BLaER1 treated with 17β-estradiol and CSF1 and Interleukin-3, amounts not matched to agents 10 nM and 100 nM (cell line): ENCODE measurements around the gene ACTR5.

ENCODE experiments used
- H3K27ac ChIP-seq, 11 experiments: shearing (Covaris generic); formaldehyde crosslinking; 2 replicates each; pipeline ENCODE4 v1.8.1; 2022
- H3K27me3 ChIP-seq, 11 experiments: shearing (Covaris generic); formaldehyde crosslinking; 2 replicates each; pipeline ENCODE4 v1.8.1; 2022
- H3K36me3 ChIP-seq, 11 experiments: shearing (Covaris generic); formaldehyde crosslinking; 2 replicates each; pipeline ENCODE4 v1.8.1; 2022
- H3K4me1 ChIP-seq, 10 experiments: shearing (Covaris generic); formaldehyde crosslinking; 2 replicates each; pipeline ENCODE4 v1.8.1; 2022
- H3K4me2 ChIP-seq, 11 experiments: shearing (Covaris generic); formaldehyde crosslinking; 2 replicates each; pipeline ENCODE4 v1.8.1; 2022
- H3K4me3 ChIP-seq, 10 experiments: shearing (Covaris generic); formaldehyde crosslinking; 2 replicates each; pipeline ENCODE4 v1.8.1; 2022
- H3K9ac ChIP-seq, 11 experiments: shearing (Covaris generic); formaldehyde crosslinking; 2 replicates each; pipeline ENCODE4 v1.8.1; 2022
- H3K9me3 ChIP-seq, 11 experiments: shearing (Covaris generic); formaldehyde crosslinking; replicated peaks in 1 of 11; 2 replicates each; pipeline ENCODE4 v1.8.1; 2022
- H4K20me1 ChIP-seq, 11 experiments: shearing (Covaris generic); formaldehyde crosslinking; 2 replicates each; pipeline ENCODE4 v1.8.1; 2022
- Cebpa-rat ChIP-seq, 11 experiments: shearing (Covaris generic); IDR thresholded peaks; 2 replicates each; pipeline ENCODE4 v1.8.1; 2022

Gene ACTR5

DNA sequence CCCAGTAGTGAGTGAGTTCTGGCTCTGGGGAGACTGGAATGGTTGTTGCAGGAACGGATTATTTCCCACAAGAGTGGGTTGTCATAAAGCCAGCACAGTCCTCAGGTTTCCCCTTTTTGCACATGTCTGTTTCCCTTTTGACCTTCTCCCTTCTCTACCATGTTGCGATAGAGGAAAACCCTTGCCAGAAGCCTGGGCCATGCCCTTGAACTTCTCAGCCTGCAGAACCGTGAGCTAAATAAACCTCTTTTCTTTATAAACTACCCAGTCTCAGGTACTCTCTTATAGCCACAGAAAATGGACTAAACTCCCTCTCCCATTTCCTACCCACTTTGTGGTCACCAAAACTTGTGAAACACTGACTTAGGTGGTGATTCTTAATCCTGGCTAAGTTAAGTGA lies 50.0 kb downstream of the ACTR5 start:
- no peak overlapping the region for H3K4me3 ChIP-seq
- H4K20me1 ChIP-seq = no peaks in the 10 kb centered on the region
- H3K9ac ChIP-seq = no peak overlapping the region
- H3K27me3 ChIP-seq = no peaks in the 10 kb centered on the region
- peaks cover 0 to 10% (median 0%) of the 10 kb centered on the region in 11 experiments; a peak in 3 of 22 replicates for H3K9me3 ChIP-seq
- H3K4me2 ChIP-seq = peak overlapping the region in 1 of 11 experiments; percentile 4; a peak in 1 of 22 replicates
- H3K27ac ChIP-seq = no peak overlapping the region
- H3K4me1 ChIP-seq = peaks cover 0 to 16% (median 9%) of the 10 kb centered on the region in 10 experiments; a peak in 14 of 20 replicates
- H3K36me3 ChIP-seq = no peaks in the 10 kb centered on the region
- no peak for TF ChIP-seq Cebpa-rat (IDR thresholded peaks at IDR 0.05)

DNA sequence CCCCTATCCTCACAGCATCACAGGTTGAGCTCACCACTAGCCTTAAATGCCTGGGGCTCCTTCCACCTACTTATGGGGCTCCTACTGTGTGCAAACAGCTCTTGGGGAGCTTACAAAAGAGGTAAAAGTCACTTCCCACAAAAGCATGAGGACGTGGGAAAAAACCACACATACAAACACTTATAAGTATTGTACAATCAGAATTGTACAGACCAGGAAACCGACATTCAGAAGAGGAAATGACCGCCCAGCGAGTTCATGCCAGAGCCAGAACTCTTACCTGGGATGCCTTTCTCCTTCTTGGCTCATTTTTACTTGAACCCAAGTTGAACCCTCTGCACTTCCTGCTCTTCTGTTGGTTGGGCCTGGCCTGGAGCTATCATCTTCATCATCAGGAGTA lies 50.9 kb downstream of the ACTR5 start:
- no peak overlapping the region for H3K4me3 ChIP-seq
- no peaks in the 10 kb centered on the region for H3K36me3 ChIP-seq
- no peak overlapping the region for H3K27ac ChIP-seq
- TF ChIP-seq Cebpa-rat (IDR thresholded peaks at IDR 0.05) = no peak
- no peak overlapping the region for H3K9ac ChIP-seq
- peaks cover 0 to 10% (median 0%) of the 10 kb centered on the region in 11 experiments; a peak in 3 of 22 replicates for H3K9me3 ChIP-seq
- no peaks in the 10 kb centered on the region for H4K20me1 ChIP-seq
- no peaks in the 10 kb centered on the region for H3K27me3 ChIP-seq
- H3K4me2 ChIP-seq = peak overlapping the region in 6 of 11 experiments; percentile 1 to 30 (median 16); a peak in 6 of 22 replicates
- H3K4me1 ChIP-seq = peaks cover 0 to 21% (median 11%) of the 10 kb centered on the region in 10 experiments; a peak in 17 of 20 replicates

DNA sequence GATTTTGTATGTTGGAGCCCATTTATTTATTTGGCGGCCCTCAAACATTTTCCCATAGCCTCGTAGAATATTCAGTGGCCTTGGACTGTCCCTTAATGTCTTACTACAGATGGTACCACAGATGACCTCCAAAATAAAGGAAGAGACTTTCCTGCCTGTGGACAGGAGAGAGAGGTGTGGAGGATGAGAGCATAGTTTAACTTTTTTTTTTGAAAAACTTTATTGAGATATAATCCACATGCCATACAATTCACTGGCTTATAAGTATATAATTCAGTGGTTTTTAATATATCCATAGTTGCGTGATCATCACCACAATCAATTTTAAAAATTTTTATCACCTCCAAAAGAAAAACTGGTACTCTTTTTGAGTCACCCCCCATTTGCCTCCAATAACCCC lies 52.6 kb downstream of the ACTR5 start:
- Histone ChIP-seq H3K27me3 (no peaks in the 10 kb centered on the region), H3K9me3 (peaks cover 0 to 10% (median 0%) of the 10 kb centered on the region in 11 experiments; a peak in 3 of 22 replicates), H4K20me1 (0 out of 22 replicates have a peak, but pooled peaks cover 0 to 2% (median 0%) of the 10 kb centered on the region in 11 experiments), H3K36me3 (no peaks in the 10 kb centered on the region), H3K4me1 (peaks cover 10 to 36% (median 25%) of the 10 kb centered on the region in 10 experiments), H3K4me3 (no peak overlapping the region), H3K4me2 (no peak overlapping the region), H3K9ac (no peak overlapping the region), H3K27ac (no peak overlapping the region)
- TF ChIP-seq Cebpa-rat (IDR thresholded peaks at IDR 0.05) = no peak

DNA sequence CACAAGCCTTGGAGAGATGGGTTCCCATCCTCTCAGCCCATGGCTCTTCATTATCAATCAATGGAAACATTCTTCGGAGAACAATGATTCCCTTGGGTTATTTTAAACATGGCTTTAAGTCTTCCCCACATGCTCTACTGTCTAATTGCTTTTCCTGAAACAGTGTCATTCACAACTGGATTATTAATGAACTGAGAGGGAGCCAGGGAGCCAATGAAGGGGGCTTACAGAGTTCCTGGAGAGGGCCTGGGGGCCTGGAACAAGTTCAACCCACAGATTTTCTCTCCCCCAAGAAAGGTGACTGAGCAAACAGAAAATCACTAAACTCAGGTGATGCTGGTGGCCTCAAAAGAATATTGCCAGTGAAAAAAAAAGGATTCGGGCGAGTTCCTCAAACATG lies 56.0 kb downstream of the ACTR5 start:
- Histone ChIP-seq H3K36me3 (no peaks in the 10 kb centered on the region), H4K20me1 (peaks cover 0 to 14% (median 0%) of the 10 kb centered on the region in 11 experiments; a peak in 5 of 22 replicates), H3K4me3 (no peak overlapping the region), H3K27me3 (peaks cover 0 to 9% (median 0%) of the 10 kb centered on the region in 11 experiments; a peak in 2 of 22 replicates), H3K9me3 (no peaks in the 10 kb centered on the region), H3K4me2 (peak overlapping the region in 10 of 11 experiments; percentile 94 to 100 (median 100); a peak in 21 of 22 replicates), H3K27ac (peak overlapping the region in 10 of 11 experiments; percentile 66 to 93 (median 87); a peak in 19 of 22 replicates), H3K9ac (peak overlapping the region in 10 of 11 experiments; percentile 30 to 85 (median 79); a peak in 18 of 22 replicates), H3K4me1 (peaks cover 23 to 56% (median 51%) of the 10 kb centered on the region in 10 experiments)
- no peak for TF ChIP-seq Cebpa-rat (IDR thresholded peaks at IDR 0.05)

DNA sequence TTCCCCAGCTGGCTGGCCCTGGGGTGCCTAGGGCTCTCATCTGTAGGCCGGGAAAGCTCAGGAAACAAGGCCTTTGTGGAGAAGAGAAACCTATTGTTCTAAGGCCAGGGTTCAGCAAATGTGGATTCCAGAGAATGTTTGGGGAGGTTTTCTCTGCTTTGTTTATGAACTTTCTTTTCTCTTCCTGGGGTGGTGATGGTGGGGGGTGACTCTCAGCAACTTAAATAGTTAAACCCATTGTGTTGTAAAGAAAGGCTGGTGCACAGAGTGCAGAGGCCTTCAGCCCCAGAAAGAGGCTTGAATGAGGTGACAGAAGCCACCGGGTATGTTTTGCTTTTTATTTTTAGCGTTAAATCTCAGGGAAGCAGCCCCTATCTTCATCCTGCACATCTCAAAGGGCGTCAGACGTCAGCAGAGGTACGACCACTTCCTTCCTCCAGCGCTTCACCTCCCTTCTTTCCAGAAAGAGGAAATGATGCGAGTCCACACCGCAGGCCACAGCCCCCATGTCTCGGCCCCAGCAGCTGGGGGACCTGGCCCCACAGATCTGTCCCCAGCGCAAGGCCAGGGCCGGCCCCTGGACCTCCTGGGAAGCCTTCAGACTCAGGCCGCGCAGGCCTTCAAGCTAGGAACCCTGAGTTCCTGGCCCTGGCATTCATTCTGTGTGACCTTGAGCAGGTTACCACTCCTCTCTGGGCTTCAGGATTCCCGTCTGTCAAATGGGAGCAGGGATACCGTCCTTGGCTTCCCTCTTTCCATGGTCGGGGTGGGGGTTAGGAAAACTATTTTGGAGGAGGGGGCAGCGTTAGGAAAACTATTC lies 56.6 kb downstream of the ACTR5 start:
- Histone ChIP-seq H3K4me1 (peaks cover 26 to 60% (median 54%) of the 10 kb centered on the region in 10 experiments), H4K20me1 (peaks cover 0 to 14% (median 0%) of the 10 kb centered on the region in 11 experiments; a peak in 5 of 22 replicates), H3K4me2 (peak overlapping the region; percentile 94 to 100 (median 99)), H3K27ac (peak overlapping the region; percentile 47 to 93 (median 87); a peak in 21 of 22 replicates), H3K27me3 (peaks cover 0 to 9% (median 0%) of the 10 kb centered on the region in 11 experiments; a peak in 2 of 22 replicates), H3K4me3 (peak overlapping the region; percentile 73 to 84 (median 76)), H3K9ac (peak overlapping the region; percentile 71 to 85 (median 79)), H3K9me3 (no peaks in the 10 kb centered on the region), H3K36me3 (no peaks in the 10 kb centered on the region)
- no peak for TF ChIP-seq Cebpa-rat (IDR thresholded peaks at IDR 0.05)

DNA sequence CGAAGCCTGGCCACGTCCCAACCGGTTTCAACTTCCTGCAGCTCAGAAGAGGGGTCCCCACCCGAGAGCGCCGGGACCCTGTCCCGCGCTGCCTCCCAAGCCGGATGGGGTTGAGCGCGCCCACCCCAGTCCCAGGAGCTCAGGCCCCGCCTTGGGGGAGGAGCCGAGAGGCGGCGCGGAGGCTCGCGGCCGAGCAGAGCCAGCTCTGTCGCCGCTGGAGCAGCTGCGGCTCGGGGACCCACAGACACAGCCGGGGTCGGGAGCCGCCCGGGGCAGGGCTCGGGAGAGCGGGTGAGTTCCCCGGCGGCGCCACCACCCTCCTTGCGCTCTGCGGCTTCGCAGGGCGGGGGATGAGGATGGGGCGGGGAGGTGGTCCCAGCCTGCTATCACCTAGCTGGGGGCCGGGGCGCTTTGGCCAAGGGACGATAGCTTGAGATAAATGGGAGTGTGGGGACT lies 57.3 kb downstream of the ACTR5 start, which contains the start of gene PPP1R16B:
TSS of gene PPP1R16B (plus strand) at position 196 of the 456 bp plus-strand sequence. CDS start 30,229 bp downstream, outside the sequence.
- Histone ChIP-seq H3K4me1 (peaks cover 30 to 67% (median 60%) of the 10 kb centered on the region in 10 experiments), H3K27me3 (peaks cover 0 to 9% (median 0%) of the 10 kb centered on the region in 11 experiments; a peak in 2 of 22 replicates), H3K36me3 (no peaks in the 10 kb centered on the region), H3K9me3 (no peaks in the 10 kb centered on the region), H3K27ac (peak within 1 kb of the TSS; percentile 47 to 93 (median 87); a peak in 21 of 22 replicates), H4K20me1 (peaks cover 0 to 16% (median 0%) of the 10 kb centered on the region in 11 experiments; a peak in 5 of 22 replicates), H3K9ac (peak within 1 kb of the TSS; percentile 71 to 85 (median 79)), H3K4me3 (peak within 1 kb of the TSS; percentile 73 to 84 (median 76)), H3K4me2 (peak within 1 kb of the TSS; percentile 94 to 100 (median 99))
- no peak for TF ChIP-seq Cebpa-rat (IDR thresholded peaks at IDR 0.05)

DNA sequence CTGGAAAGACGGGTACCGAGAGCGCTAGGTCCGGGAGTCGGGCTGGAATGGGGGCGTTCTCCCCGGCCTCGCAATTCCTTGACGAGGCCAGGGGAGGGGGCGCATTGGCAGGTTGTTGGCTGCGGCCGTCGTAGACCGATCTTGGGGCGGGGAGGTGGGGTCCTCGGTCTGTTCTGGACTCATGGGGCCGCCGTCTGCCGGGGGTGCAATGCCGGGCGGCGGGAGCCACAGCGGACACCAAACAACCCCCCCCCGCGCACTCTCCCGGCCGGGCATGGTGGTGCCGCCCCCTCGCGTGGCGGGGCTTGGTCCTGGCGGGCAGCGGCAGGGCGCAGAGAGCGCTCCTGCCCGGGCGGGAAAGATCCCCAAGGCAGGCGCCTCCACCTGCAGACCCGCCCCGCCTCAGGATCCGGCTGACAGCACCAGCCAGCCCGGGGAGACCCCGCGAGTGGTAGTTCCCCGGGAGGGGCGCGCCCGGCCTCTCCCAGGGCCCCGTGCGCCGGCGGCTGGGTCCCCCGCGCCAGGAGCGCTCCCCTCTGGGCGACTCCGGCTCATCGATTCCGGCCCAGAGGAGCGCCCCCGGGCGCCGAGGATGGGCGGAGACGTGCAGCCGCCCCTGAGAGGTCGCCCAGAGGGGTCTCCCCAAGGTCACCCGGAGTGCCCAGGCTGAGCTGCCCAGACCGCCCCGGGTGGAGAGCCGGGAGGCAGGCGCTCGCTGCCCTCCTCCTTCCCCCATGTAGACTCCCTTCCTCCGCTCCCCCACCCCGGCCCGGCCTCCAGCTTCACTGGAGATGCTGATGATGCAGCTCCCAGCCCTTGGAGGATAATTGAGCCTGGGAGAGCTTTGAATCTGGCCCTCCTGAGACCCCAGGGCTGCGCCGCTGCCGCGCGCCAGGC lies 57.9 kb downstream of the ACTR5 start:
- no peak for TF ChIP-seq Cebpa-rat (IDR thresholded peaks at IDR 0.05)
- H3K27me3 ChIP-seq = peaks cover 0 to 9% (median 0%) of the 10 kb centered on the region in 11 experiments; a peak in 2 of 22 replicates
- peak overlapping the region; percentile 73 to 84 (median 76) for H3K4me3 ChIP-seq
- H3K4me2 ChIP-seq = peak overlapping the region; percentile 94 to 100 (median 99)
- peaks cover 0 to 20% (median 0%) of the 10 kb centered on the region in 11 experiments; a peak in 5 of 22 replicates for H4K20me1 ChIP-seq
- no peaks in the 10 kb centered on the region for H3K36me3 ChIP-seq
- H3K4me1 ChIP-seq = peaks cover 36 to 73% (median 67%) of the 10 kb centered on the region in 10 experiments
- H3K9me3 ChIP-seq = no peaks in the 10 kb centered on the region
- peak overlapping the region in 10 of 11 experiments; percentile 66 to 93 (median 87); a peak in 21 of 22 replicates for H3K27ac ChIP-seq
- H3K9ac ChIP-seq = peak overlapping the region; percentile 71 to 85 (median 79)
